Stomach (tissue), 9 donors: Measurements from ENCODE around the gene INF2. TPM values are rescaled to one million over a fixed set of nuclear protein-coding genes. Genes with fewer than 3 reads are reported as not detected.

Experiments
- DNase-seq, 2 donors: peaks; one replicate each; pipeline versions ENCODE4 v3.0.0 to v3.0.0-alpha.2; 2013 to 2019
- H3K27ac ChIP-seq, 5 donors: fragments of 200-600 bp in 4 of 5; sonication (generic) in 4 of 5; one replicate each; pipeline ENCODE4 v1.5.1; 2013 to 2019; ENCODE audit warnings: mild to moderate bottlenecking in 1 of 5, moderate library complexity in 1 of 5
- H3K27me3 ChIP-seq, 3 donors: fragments of 200-600 bp; sonication (generic); one replicate each; pipeline ENCODE4 v1.5.1; 2017 to 2019; ENCODE audit warnings: mixed run types in 1 of 3
- H3K36me3 ChIP-seq, 4 donors: fragments of 200-600 bp; sonication (generic); 1 replicate in 3 of 4; 2 replicates in 1 of 4; pipeline ENCODE4 v1.5.1; 2016 to 2019
- H3K4me1 ChIP-seq, 4 donors: fragments of 200-600 bp; sonication (generic); one replicate each; pipeline ENCODE4 v1.5.1; 2016 to 2019
- H3K4me3 ChIP-seq, 4 donors: fragments of 200-600 bp; sonication (generic) in 3 of 4; one replicate each; pipeline ENCODE4 v1.5.1; 2016 to 2019; ENCODE audit warnings: mild to moderate bottlenecking in 1 of 4
- H3K9me3 ChIP-seq, 4 donors: fragments of 200-600 bp; sonication (generic); one replicate each; pipeline ENCODE4 v1.5.1; 2016 to 2019
- CTCF ChIP-seq, 7 experiments: fragments of 450-650 bp in 4 of 7; fragments of 200-600 bp in 3 of 7; sonication (generic) in 3 of 7; IDR thresholded peaks; one replicate each; pipeline ENCODE4 v1.5.1; 2016 to 2019; ENCODE audit warnings: antibody characterized with exemption in 7 of 7, control low read depth in 2 of 7, mild to moderate bottlenecking in 1 of 7
- EP300 ChIP-seq: sonication (generic); formaldehyde crosslinking; IDR thresholded peaks from one replicate; pipeline ENCODE4 v1.6.1; 2017; ENCODE audit warnings: antibody characterized with exemption
- POLR2A ChIP-seq, 4 donors: fragments of 450-650 bp; IDR thresholded peaks; one replicate each; pipeline ENCODE4 v1.6.1; 2016; ENCODE audit warnings: antibody characterized with exemption in 4 of 4, control low read depth in 2 of 4, mild to moderate bottlenecking in 1 of 4, moderate library complexity in 1 of 4
- POLR2AphosphoS5 ChIP-seq, 3 donors: sonication (generic); formaldehyde crosslinking; IDR thresholded peaks; one replicate each; pipeline ENCODE4 v1.6.1; 2016; ENCODE audit warnings: antibody characterized with exemption in 3 of 3
- WGBS, 5 donors: extraction: QIAGEN DNeasy Blood & Tissue Kit in 3 of 5; methylation state at CpG; one replicate each; pipeline versions ENCODE4 v1.1.5 to v1.1.7; 2013 to 2018; 5-methylcytosine and 5-hydroxymethylcytosine counted together
- intact Hi-C: fragments of 100-400 bp; cut with DNase I; formaldehyde crosslinking; loops from one replicate; pipeline ENCODE4 v1.15.1; 2023; ENCODE audit warnings: low total_unique reads
- polyA plus RNA-seq, 3 donors: library from polyadenylated mRNA; stranded (reverse); fragments of 200-250 nt; gene quantifications; one replicate each; pipeline ENCODE4 v1.2.3, GENCODE V29; 2013
- total RNA-seq, 5 donors: library from RNA; depleted of rRNA; stranded (reverse); fragments of >200 nt; gene quantifications; one replicate each; pipeline versions ENCODE4 v1.1.0 to v1.2.3, GENCODE V29; 2014 to 2016
- donor health status: healthy with polysubstance abuse.
- donor health status: Bipolar disorder and iron deficiency.
- donor health status: healthy.

INF2 gene
- total and polyA plus RNA-seq, 8 donors = 45.9 to 385 (median 146) TPM

GRCh38 chr14:104751539-104752422 is 62.4 kb downstream of the INF2 start:
- WGBS, 5 donors = 76 to 84% (median 80%) methylated on average over 46 to 90 of the region's 90 CpGs
- peak overlapping the region; percentile 75 to 92 (median 91) for H3K27ac ChIP-seq
- no peaks in the 10 kb centered on the region for H3K9me3 ChIP-seq
- H3K27me3 ChIP-seq = no peaks in the 10 kb centered on the region
- H3K4me1 ChIP-seq = peaks cover 55 to 77% (median 69%) of the 10 kb centered on the region in 4 donors
- intact Hi-C loops = no loop called here
- H3K4me3 ChIP-seq = peak overlapping the region; percentile 64 to 99 (median 92)
- TF ChIP-seq EP300 (no peak), POLR2AphosphoS5 (IDR thresholded peaks at IDR 0.05) (no peak), POLR2A (IDR thresholded peaks at IDR 0.05) (no peak), CTCF (IDR thresholded peaks at IDR 0.05) (no peak)
- H3K36me3 ChIP-seq = peaks cover 13 to 17% (median 17%) of the 10 kb centered on the region in 4 donors
- peak in 1 of 2 donors; percentile 16 for DNase-seq

GRCh38 chr14:104752423-104752734 is 63.0 kb downstream of the INF2 start:
- H3K36me3 ChIP-seq = peaks cover 18 to 23% (median 23%) of the 10 kb centered on the region in 4 donors
- H3K27me3 ChIP-seq = no peaks in the 10 kb centered on the region
- TF ChIP-seq CTCF (IDR thresholded peaks at IDR 0.05) (no peak), POLR2A (IDR thresholded peaks at IDR 0.05) (no peak), EP300 (no peak), POLR2AphosphoS5 (IDR thresholded peaks at IDR 0.05) (no peak)
- no peak for DNase-seq
- no peaks in the 10 kb centered on the region for H3K9me3 ChIP-seq
- intact Hi-C loops = no loop called here
- H3K4me1 ChIP-seq = peaks cover 49 to 73% (median 63%) of the 10 kb centered on the region in 4 donors
- peak overlapping the region; percentile 75 to 92 (median 91) for H3K27ac ChIP-seq
- H3K4me3 ChIP-seq = peak overlapping the region; percentile 64 to 99 (median 92)
- WGBS, 5 donors = 3 to 6% (median 5%) methylated on average over 7 to 21 of the region's 21 CpGs

GRCh38 chr14:104752735-104753527 is 63.5 kb downstream of the INF2 start, which contains the start of gene SIVA1:
SIVA1 (plus strand) TSS chr14:104753147; CDS start chr14:104753202, 55 bp downstream.
- H3K27me3 ChIP-seq = no peaks in the 10 kb centered on the region
- H3K4me3 ChIP-seq = peak within 1 kb of the TSS; percentile 64 to 99 (median 92)
- no peaks in the 10 kb centered on the region for H3K9me3 ChIP-seq
- peak within 1 kb of the TSS; percentile 84 to 92 (median 91) for H3K27ac ChIP-seq
- peak; percentile 100 for DNase-seq
- peaks cover 43 to 67% (median 58%) of the 10 kb centered on the region in 4 donors for H3K4me1 ChIP-seq
- intact Hi-C loops = no loop called here
- WGBS, 5 donors = 0 to 1% (median 0%) methylated on average over 21 to 95 of the region's 95 CpGs
- no peak for TF ChIP-seq EP300
- TF ChIP-seq POLR2AphosphoS5 (IDR thresholded peaks at IDR 0.05) = peak; percentile 83 to 95 (median 91)
- no peak for TF ChIP-seq CTCF (IDR thresholded peaks at IDR 0.05)
- peak in 1 of 4 donors; percentile 61 for TF ChIP-seq POLR2A (IDR thresholded peaks at IDR 0.05)
- H3K36me3 ChIP-seq = peaks cover 24 to 29% (median 29%) of the 10 kb centered on the region in 4 donors
